GM12873 (cell line): ENCODE results near the gene PRKG1.

ENCODE experiments used
- TF ChIP-seq, protein P1 (sequence below): IDR thresholded peaks from 2 replicates; pipeline ENCODE4 v1.5.1; 2012; ENCODE audit warnings: low read depth, mild to moderate bottlenecking, moderate library complexity, low read length, control low read depth; ENCODE audit not compliant: insufficient read depth; ENCODE audit errors: missing control alignments

PRKG1 gene

DNA sequence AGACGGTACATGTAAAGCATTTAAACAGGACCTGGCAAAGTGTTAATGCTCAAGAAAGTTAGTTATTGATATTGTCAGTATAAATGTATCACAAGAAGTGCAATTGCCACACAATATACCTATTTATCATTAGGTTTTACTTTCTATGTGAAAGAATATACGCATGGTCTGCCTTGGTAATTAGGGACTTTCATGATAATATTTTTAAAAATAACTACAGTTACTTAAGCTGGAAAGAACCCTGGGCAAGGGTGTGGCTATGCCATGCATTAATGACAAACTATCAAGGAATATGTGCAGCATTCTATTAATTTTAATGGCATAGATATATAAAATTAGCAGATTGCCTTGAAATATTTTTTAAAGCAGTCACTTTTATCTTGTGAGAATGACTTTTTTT lies 433.9 kb downstream of the PRKG1 start:
- TF ChIP-seq, protein P1, sequence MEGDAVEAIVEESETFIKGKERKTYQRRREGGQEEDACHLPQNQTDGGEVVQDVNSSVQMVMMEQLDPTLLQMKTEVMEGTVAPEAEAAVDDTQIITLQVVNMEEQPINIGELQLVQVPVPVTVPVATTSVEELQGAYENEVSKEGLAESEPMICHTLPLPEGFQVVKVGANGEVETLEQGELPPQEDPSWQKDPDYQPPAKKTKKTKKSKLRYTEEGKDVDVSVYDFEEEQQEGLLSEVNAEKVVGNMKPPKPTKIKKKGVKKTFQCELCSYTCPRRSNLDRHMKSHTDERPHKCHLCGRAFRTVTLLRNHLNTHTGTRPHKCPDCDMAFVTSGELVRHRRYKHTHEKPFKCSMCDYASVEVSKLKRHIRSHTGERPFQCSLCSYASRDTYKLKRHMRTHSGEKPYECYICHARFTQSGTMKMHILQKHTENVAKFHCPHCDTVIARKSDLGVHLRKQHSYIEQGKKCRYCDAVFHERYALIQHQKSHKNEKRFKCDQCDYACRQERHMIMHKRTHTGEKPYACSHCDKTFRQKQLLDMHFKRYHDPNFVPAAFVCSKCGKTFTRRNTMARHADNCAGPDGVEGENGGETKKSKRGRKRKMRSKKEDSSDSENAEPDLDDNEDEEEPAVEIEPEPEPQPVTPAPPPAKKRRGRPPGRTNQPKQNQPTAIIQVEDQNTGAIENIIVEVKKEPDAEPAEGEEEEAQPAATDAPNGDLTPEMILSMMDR: no peak

DNA sequence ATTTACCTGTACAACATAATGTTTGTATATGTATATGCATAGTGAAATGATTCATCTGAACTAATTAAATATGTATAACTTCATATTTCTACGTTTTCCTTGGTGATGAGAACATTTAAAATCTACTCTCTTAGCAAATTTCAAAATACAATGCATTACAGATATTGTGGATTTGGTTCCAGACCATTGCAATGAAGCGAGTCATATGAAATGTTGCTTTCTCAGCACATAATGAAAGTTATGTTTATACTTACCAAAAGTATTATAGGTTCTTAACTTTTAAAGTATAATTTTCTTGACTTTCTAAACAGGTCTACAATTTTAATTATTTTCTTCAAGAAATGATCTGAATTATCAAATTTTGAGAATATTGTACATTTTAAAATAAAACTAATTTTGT lies 435.9 kb downstream of the PRKG1 start:
- TF ChIP-seq, protein P1: no peak

DNA sequence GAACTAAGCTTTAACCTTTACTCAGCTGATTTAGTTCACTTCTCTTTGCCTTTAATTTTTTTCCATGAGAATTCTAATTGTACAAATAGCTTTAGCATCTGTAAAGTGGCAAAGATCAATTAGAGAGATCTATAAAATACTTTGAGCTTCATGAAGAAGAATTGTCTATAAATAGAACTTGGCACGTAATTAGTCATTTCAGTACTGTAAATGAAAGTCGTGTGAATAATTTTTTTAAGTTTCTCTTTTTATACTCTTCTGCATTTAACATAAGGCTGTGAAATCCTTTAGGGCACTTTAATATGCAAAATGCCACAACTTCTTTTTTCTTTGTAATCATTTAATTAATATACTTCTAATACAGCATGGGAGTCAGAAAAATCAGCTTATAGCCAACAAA lies 447.3 kb downstream of the PRKG1 start:
- TF ChIP-seq, protein P1: no peak

DNA sequence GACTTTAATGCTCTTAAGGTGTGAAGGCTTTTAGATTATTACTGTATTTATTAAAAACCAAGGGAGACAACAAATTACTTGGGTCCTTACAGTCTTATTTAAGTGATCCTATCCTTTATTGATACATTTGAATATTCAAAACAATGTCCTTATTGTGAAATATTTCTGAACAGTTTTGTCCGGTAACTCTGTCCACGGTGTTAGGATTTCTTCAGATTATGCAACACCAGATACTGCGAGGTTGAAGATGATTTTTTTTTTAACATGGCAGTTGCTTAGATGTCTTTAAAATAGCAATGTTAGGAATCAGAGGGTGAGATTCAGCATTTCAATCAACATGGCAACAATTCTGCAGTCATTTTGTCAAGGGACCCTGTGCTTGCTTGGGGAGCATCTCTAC lies 448.6 kb downstream of the PRKG1 start:
- TF ChIP-seq, protein P1: no peak

DNA sequence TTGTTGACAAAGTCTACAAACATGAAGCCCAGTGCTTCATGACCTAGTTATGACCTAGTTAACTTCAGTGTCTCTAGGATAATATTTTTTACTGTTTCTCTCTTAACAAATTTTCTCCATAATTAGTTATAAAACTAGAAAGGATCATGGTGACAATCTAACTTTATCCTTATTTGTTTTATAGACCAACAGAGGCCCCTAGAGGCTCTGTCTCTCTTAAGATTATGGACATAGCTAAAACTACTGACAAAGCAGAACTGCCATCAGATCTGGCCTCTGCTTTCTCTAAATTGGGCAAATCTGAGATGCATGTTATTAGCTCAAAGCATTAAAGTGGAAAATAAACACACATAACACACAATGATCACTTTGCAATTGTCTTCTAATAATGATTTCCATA lies 449.2 kb downstream of the PRKG1 start:
- TF ChIP-seq, protein P1: no peak

DNA sequence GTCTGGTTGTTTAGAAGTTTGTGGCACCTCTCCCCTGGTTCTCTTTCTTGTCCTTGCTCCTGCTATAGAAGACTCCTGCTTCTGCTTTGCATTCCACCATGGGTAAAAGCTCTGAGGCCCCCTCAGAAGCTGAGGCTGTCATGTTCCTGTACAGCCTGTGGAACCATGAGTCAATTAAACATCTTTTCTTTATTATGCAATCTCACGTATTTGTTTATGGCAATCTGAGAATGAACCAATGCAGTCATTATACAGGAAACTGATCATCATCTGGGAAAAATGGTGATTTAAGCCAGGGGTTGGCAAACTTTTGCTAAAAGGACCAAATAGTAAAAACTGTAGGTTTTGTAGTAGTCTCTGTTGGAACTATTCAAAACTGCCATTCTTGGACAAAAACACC lies 449.8 kb downstream of the PRKG1 start:
- TF ChIP-seq, protein P1: no peak

DNA sequence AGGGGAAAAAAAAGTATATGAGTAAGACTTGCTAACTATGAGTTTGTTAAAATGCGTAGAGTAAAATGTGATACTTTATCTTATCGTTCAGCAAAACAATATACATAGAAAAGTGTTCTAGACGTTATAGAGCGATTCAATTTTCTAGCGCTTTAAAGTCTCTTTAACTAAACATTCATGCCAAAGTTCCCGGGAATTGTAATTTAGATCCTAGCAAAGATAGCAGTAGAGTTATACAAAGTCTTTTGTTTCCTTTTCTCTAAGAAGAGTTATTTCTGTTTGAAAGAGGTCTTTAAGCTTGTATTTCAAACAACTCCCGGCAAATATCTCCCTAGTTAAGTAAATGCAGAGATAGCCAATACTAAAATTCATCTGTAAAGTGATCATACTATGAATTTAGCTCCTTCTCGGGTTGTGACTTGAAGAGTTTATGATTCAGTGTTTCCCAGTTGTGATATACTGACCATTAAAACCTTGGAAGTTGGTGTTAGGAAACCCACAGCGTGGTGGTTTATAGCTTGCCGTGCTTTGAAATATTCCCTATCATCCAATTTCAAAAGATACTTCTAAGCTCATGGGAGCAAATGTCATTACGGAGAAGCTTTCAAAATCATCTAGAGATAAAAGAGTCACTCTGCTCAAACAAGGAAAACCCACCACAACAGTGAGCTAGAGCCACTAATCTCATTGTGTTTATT lies 453.4 kb downstream of the PRKG1 start:
- TF ChIP-seq, protein P1: no peak

DNA sequence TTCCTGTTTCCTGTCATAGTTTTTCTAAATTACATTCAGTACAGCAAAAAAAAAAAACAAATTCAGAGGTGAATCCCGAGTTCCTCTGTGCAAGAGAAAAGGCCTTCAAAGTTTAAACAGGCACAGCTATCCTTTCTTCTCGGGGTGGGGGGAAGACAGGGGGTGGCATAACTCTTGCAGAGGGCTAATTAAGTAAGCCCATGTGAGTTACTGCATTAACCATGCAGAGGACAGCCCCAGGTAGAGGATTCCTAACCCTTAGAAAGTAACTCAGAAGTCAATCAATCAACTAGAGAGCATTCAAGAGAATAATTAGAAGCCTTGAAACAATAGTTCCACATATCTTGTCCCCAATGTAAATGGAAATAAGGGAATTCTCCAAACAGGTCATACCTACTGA lies 454.2 kb downstream of the PRKG1 start:
- TF ChIP-seq, protein P1: no peak
